ENCODE data around the gene C2CD4A. TPM values are rescaled to one million over a fixed set of nuclear protein-coding genes. Genes with fewer than 3 reads are reported as not detected.

The C2CD4A gene
- total and polyA plus RNA-seq, 10 donors: 0.04 to 0.08 (median 0.06) TPM; not detected in 7

GRCh38 chr15:62108411-62108810 lies 41.6 kb downstream of the C2CD4A start:
- Histone ChIP-seq H3K4me1 (no peaks in the 10 kb centered on the region), H3K27me3 (replicated peaks in 1 of 7) (no peaks in the 10 kb centered on the region), H3K9me3 (no peaks in the 10 kb centered on the region), H3K27ac (no peak overlapping the region), H3K4me3 (no peak overlapping the region), H3K36me3 (no peaks in the 10 kb centered on the region)
- DNase-seq: no peak
- WGBS, 5 donors: 59 to 69% (median 63%) methylated on average over 2 of the region's 2 CpGs
- no peak for TF ChIP-seq CTCF (IDR thresholded peaks at IDR 0.05 in 8 of 11, conservative IDR thresholded peaks at IDR 0.05 in 3 of 11)
- TF ChIP-seq POLR2A (IDR thresholded peaks at IDR 0.05): no peak
- TF ChIP-seq POLR2AphosphoS5 (IDR thresholded peaks at IDR 0.05): no peak
- intact Hi-C loops (cut with DNase I; ENCODE audit: low total_unique reads): no loop called here

GRCh38 chr15:62109437-62109836 lies 42.7 kb downstream of the C2CD4A start:
- no peak for TF ChIP-seq POLR2AphosphoS5 (IDR thresholded peaks at IDR 0.05)
- no peak for TF ChIP-seq CTCF (IDR thresholded peaks at IDR 0.05 in 8 of 11, conservative IDR thresholded peaks at IDR 0.05 in 3 of 11)
- no peak for TF ChIP-seq POLR2A (IDR thresholded peaks at IDR 0.05)
- intact Hi-C loops (cut with DNase I; ENCODE audit: low total_unique reads): no loop called here
- Histone ChIP-seq H3K9me3 (no peaks in the 10 kb centered on the region), H3K4me1 (no peaks in the 10 kb centered on the region), H3K36me3 (no peaks in the 10 kb centered on the region), H3K27me3 (replicated peaks in 1 of 7) (no peaks in the 10 kb centered on the region), H3K27ac (no peak overlapping the region), H3K4me3 (no peak overlapping the region)
- no peak for DNase-seq
- WGBS, 5 donors: 93 to 100% (median 95%) methylated on average over 1 of the region's 1 CpG

- no peaks in the 10 kb centered on the region for H3K4me1 ChIP-seq
- no peaks in the 10 kb centered on the region for H3K9me3 ChIP-seq
- H3K27ac ChIP-seq: no peak overlapping the region
Observed at GRCh38 chr15:62109982-62110851, 43.4 kb downstream of the C2CD4A start.

More at GRCh38 chr15:62109982-62110851, 43.4 kb downstream of the C2CD4A start:
- no peak overlapping the region for H3K4me3 ChIP-seq
- TF ChIP-seq POLR2AphosphoS5 (IDR thresholded peaks at IDR 0.05) (no peak), CTCF (IDR thresholded peaks at IDR 0.05 in 8 of 11, conservative IDR thresholded peaks at IDR 0.05 in 3 of 11) (no peak), POLR2A (IDR thresholded peaks at IDR 0.05) (no peak)
- no peaks in the 10 kb centered on the region for H3K36me3 ChIP-seq
- no peaks in the 10 kb centered on the region for H3K27me3 ChIP-seq (replicated peaks in 1 of 7)
- intact Hi-C loops (cut with DNase I; ENCODE audit: low total_unique reads): no loop called here
- WGBS, 5 donors: 68 to 83% (median 76%) methylated on average over 6 of the region's 6 CpGs
- no peak for DNase-seq
